Activated naive CD4-positive, alpha-beta T cell treated with anti-CD3 and anti-CD28 coated beads, Interleukin-2, amount 10 ng/mL, durations not matched to agents 7 days and 5 days (primary cell): Measurements from ENCODE around the gene CLDN20.

Source experiments
- CTCF ChIA-PET: fragments of 350-600 bp; sonication (Branson Sonifier 250); formaldehyde crosslinking; loops from one replicate; lab custom pipeline; 2021; ENCODE audit warnings: antibody characterized with exemption; lab: Charles Lee
- DNase-seq: peaks from one replicate; pipeline ENCODE4 v3.0.0-alpha.2; 2020
- H3K27ac Mint-ChIP-seq: one replicate; pipeline ENCODE4 v1.8.0; 2021; ENCODE audit warnings: mild to moderate bottlenecking, moderate library complexity, mixed read lengths
- H3K27me3 Mint-ChIP-seq: one replicate; pipeline ENCODE4 v1.8.0; 2021; ENCODE audit warnings: mild to moderate bottlenecking, mixed read lengths
- H3K36me3 Mint-ChIP-seq: one replicate; pipeline ENCODE4 v1.8.0; 2021; ENCODE audit warnings: mixed read lengths
- H3K4me1 Mint-ChIP-seq: one replicate; pipeline ENCODE4 v1.8.0; 2021; ENCODE audit warnings: mixed read lengths
- H3K4me3 Mint-ChIP-seq: one replicate; pipeline ENCODE4 v1.8.0; 2021; ENCODE audit warnings: mild to moderate bottlenecking, moderate library complexity, mixed read lengths
- H3K9me3 Mint-ChIP-seq: one replicate; pipeline ENCODE4 v1.8.0; 2021; ENCODE audit warnings: mixed read lengths

The CLDN20 gene

GRCh38 chr6:155250701-155251381, 13.0 kb upstream of the CLDN20 start:
- Mint-ChIP-seq H3K4me1 (no peaks in the 10 kb centered on the region), H3K27ac (no peak overlapping the region), H3K36me3 (peaks cover 19% of the 10 kb centered on the region), H3K27me3 (no peaks in the 10 kb centered on the region), H3K4me3 (no peak overlapping the region), H3K9me3 (no peaks in the 10 kb centered on the region)
- no peak for DNase-seq
- CTCF ChIA-PET, result interaction anchor here (0.8 to 2.5 kb wide), 6 partner anchors 16 to 575 kb away, joined by 3 to 11 read pairs (median 4); no protein-coding TSS in a partner anchor

- H3K4me1 Mint-ChIP-seq, result no peaks in the 10 kb centered on the region
- no peak overlapping the region for H3K4me3 Mint-ChIP-seq
- no peak for DNase-seq
- H3K36me3 Mint-ChIP-seq, result peaks cover 26% of the 10 kb centered on the region
- no peak overlapping the region for H3K27ac Mint-ChIP-seq
- CTCF ChIA-PET, result interaction anchor here (0.7 to 1.2 kb wide), 2 partner anchors 9 to 16 kb away, joined by 3 read pairs; no protein-coding TSS in a partner anchor
- H3K27me3 Mint-ChIP-seq, result no peaks in the 10 kb centered on the region
- no peaks in the 10 kb centered on the region for H3K9me3 Mint-ChIP-seq
Measured at GRCh38 chr6:155252581-155252980, 11.2 kb upstream of the CLDN20 start.

- Mint-ChIP-seq H3K9me3 (no peaks in the 10 kb centered on the region), H3K36me3 (peaks cover 28% of the 10 kb centered on the region), H3K4me1 (no peaks in the 10 kb centered on the region), H3K27ac (no peak overlapping the region), H3K4me3 (no peak overlapping the region), H3K27me3 (no peaks in the 10 kb centered on the region)
- no peak for DNase-seq
- CTCF ChIA-PET, result no interaction called here
Measured at GRCh38 chr6:155253337-155253736, 10.5 kb upstream of the CLDN20 start.

GRCh38 chr6:155254139-155254538, 9.7 kb upstream of the CLDN20 start:
- H3K4me3 Mint-ChIP-seq, result no peak overlapping the region
- H3K4me1 Mint-ChIP-seq, result no peaks in the 10 kb centered on the region
- no peak for DNase-seq
- no peak overlapping the region for H3K27ac Mint-ChIP-seq
- no peaks in the 10 kb centered on the region for H3K9me3 Mint-ChIP-seq
- peaks cover 27% of the 10 kb centered on the region for H3K36me3 Mint-ChIP-seq
- CTCF ChIA-PET, result no interaction called here
- H3K27me3 Mint-ChIP-seq, result no peaks in the 10 kb centered on the region

- no peak overlapping the region for H3K27ac Mint-ChIP-seq
- no peaks in the 10 kb centered on the region for H3K9me3 Mint-ChIP-seq
- no peaks in the 10 kb centered on the region for H3K4me1 Mint-ChIP-seq
- no peaks in the 10 kb centered on the region for H3K27me3 Mint-ChIP-seq
- CTCF ChIA-PET, result no interaction called here
- peaks cover 33% of the 10 kb centered on the region for H3K36me3 Mint-ChIP-seq
- H3K4me3 Mint-ChIP-seq, result no peak overlapping the region
- no peak for DNase-seq
Measured at GRCh38 chr6:155256122-155256795, 7.6 kb upstream of the CLDN20 start.

GRCh38 chr6:155257796-155258195, 6.0 kb upstream of the CLDN20 start:
- Mint-ChIP-seq H3K9me3 (no peaks in the 10 kb centered on the region), H3K4me1 (no peaks in the 10 kb centered on the region), H3K27ac (no peak overlapping the region), H3K27me3 (no peaks in the 10 kb centered on the region), H3K4me3 (no peak overlapping the region), H3K36me3 (peaks cover 33% of the 10 kb centered on the region)
- CTCF ChIA-PET, result interaction anchor here (1.2 kb wide), 1 partner anchor 336 kb away, joined by 3 read pairs; no protein-coding TSS in a partner anchor
- no peak for DNase-seq

GRCh38 chr6:155259204-155259603, 4.6 kb upstream of the CLDN20 start:
- H3K27me3 Mint-ChIP-seq, result no peaks in the 10 kb centered on the region
- CTCF ChIA-PET, result interaction anchor here (1.1 kb wide), 1 partner anchor 9 kb away, joined by 4 read pairs; no protein-coding TSS in a partner anchor
- peaks cover 31% of the 10 kb centered on the region for H3K36me3 Mint-ChIP-seq

GRCh38 chr6:155259897-155260296, 3.9 kb upstream of the CLDN20 start:
- no peak overlapping the region for H3K27ac Mint-ChIP-seq
- H3K4me1 Mint-ChIP-seq, result no peaks in the 10 kb centered on the region
- no peaks in the 10 kb centered on the region for H3K9me3 Mint-ChIP-seq
- H3K36me3 Mint-ChIP-seq, result peaks cover 30% of the 10 kb centered on the region
- DNase-seq, result no peak
- H3K4me3 Mint-ChIP-seq, result no peak overlapping the region
- H3K27me3 Mint-ChIP-seq, result no peaks in the 10 kb centered on the region
- CTCF ChIA-PET, result no interaction called here

More at GRCh38 chr6:155259204-155259603, 4.6 kb upstream of the CLDN20 start:
- no peaks in the 10 kb centered on the region for H3K9me3 Mint-ChIP-seq
- no peak for DNase-seq
- no peak overlapping the region for H3K4me3 Mint-ChIP-seq
- H3K4me1 Mint-ChIP-seq, result no peaks in the 10 kb centered on the region
- no peak overlapping the region for H3K27ac Mint-ChIP-seq

- Mint-ChIP-seq H3K36me3 (peaks cover 26% of the 10 kb centered on the region), H3K4me3 (no peak overlapping the region), H3K9me3 (no peaks in the 10 kb centered on the region), H3K27me3 (no peaks in the 10 kb centered on the region), H3K27ac (no peak overlapping the region), H3K4me1 (no peaks in the 10 kb centered on the region)
- CTCF ChIA-PET, result no interaction called here
- no peak for DNase-seq
Measured at GRCh38 chr6:155260686-155261085, 3.1 kb upstream of the CLDN20 start.

GRCh38 chr6:155261111-155261900, 2.5 kb upstream of the CLDN20 start:
- CTCF ChIA-PET, result interaction anchor here (1.0 kb wide), 1 partner anchor 9 kb away, joined by 3 read pairs; no protein-coding TSS in a partner anchor
- no peak overlapping the region for H3K27ac Mint-ChIP-seq
- no peaks in the 10 kb centered on the region for H3K27me3 Mint-ChIP-seq
- no peak for DNase-seq
- no peaks in the 10 kb centered on the region for H3K9me3 Mint-ChIP-seq
- H3K4me3 Mint-ChIP-seq, result no peak overlapping the region
- no peaks in the 10 kb centered on the region for H3K4me1 Mint-ChIP-seq
- peaks cover 26% of the 10 kb centered on the region for H3K36me3 Mint-ChIP-seq

GRCh38 chr6:155262655-155263054, 1.2 kb upstream of the CLDN20 start:
- H3K27ac Mint-ChIP-seq, result peak overlapping the region; percentile 6
- DNase-seq, result no peak
- no peaks in the 10 kb centered on the region for H3K9me3 Mint-ChIP-seq
- H3K36me3 Mint-ChIP-seq, result peaks cover 27% of the 10 kb centered on the region
- no peak overlapping the region for H3K4me3 Mint-ChIP-seq
- CTCF ChIA-PET, result no interaction called here
- no peaks in the 10 kb centered on the region for H3K27me3 Mint-ChIP-seq
- H3K4me1 Mint-ChIP-seq, result no peaks in the 10 kb centered on the region

- CTCF ChIA-PET, result no interaction called here
- Mint-ChIP-seq H3K36me3 (peaks cover 30% of the 10 kb centered on the region), H3K4me3 (no peak overlapping the region), H3K9me3 (no peaks in the 10 kb centered on the region), H3K4me1 (peaks cover 4% of the 10 kb centered on the region), H3K27me3 (no peaks in the 10 kb centered on the region), H3K27ac (no peak overlapping the region)
- no peak for DNase-seq
Measured at GRCh38 chr6:155264693-155265320, 994 bp downstream of the CLDN20 start.

GRCh38 chr6:155265843-155266535, 2.2 kb downstream of the CLDN20 start:
- H3K4me1 Mint-ChIP-seq, result peaks cover 4% of the 10 kb centered on the region
- H3K4me3 Mint-ChIP-seq, result no peak overlapping the region
- H3K36me3 Mint-ChIP-seq, result peaks cover 27% of the 10 kb centered on the region
- H3K27me3 Mint-ChIP-seq, result no peaks in the 10 kb centered on the region
- CTCF ChIA-PET, result interaction anchor here (4.2 kb wide), 1 partner anchor 88 kb away, joined by 25 read pairs; no protein-coding TSS in a partner anchor
- no peak for DNase-seq
- no peak overlapping the region for H3K27ac Mint-ChIP-seq
- no peaks in the 10 kb centered on the region for H3K9me3 Mint-ChIP-seq
